ENCODE results near the gene SPP1.

The SPP1 gene

GRCh38 chr4:87974856-87975462 is 555 bp upstream of the SPP1 start:
- no peaks in the 10 kb centered on the region for H3K36me3 ChIP-seq (ENCODE audit: control insufficient read depth in 2 of 2, insufficient read depth in 1 of 2, low read length in 2 of 2)
- no peak overlapping the region for H3K4me3 ChIP-seq (ENCODE audit: low read depth, low read length)
- TF ChIP-seq ZNF664 (tag by site-specific recombination; IDR thresholded peaks at IDR 0.05) (peak; percentile 30; the same call in 1 of the 2 replicates), ZNF221 (tag by site-specific recombination; IDR thresholded peaks at IDR 0.05; ENCODE audit: borderline replicate concordance) (no peak)
- H3K9me3 ChIP-seq (ENCODE audit: control insufficient read depth, insufficient read depth, low read depth, low read length) = no peaks in the 10 kb centered on the region
- CTCF ChIA-PET = interaction anchor here (0.9 to 3.2 kb wide), 8 partner anchors 20 to 431 kb away, joined by 3 to 32 read pairs (median 6); no protein-coding TSS in a partner anchor
- POLR2A ChIA-PET = no interaction called here
- H3K4me1 ChIP-seq (ENCODE audit: control insufficient read depth, insufficient read depth, low read length) = no peaks in the 10 kb centered on the region
- no peak overlapping the region for H3K27ac ChIP-seq (ENCODE audit: extremely low read depth, low read depth, low read length)

- Histone ChIP-seq H3K4me3 (ENCODE audit: low read depth, low read length) (no peak overlapping the region), H3K27ac (ENCODE audit: extremely low read depth, low read depth, low read length) (no peak overlapping the region), H3K36me3 (ENCODE audit: control insufficient read depth in 2 of 2, insufficient read depth in 1 of 2, low read length in 2 of 2) (no peaks in the 10 kb centered on the region), H3K4me1 (ENCODE audit: control insufficient read depth, insufficient read depth, low read length) (no peaks in the 10 kb centered on the region), H3K9me3 (ENCODE audit: control insufficient read depth, insufficient read depth, low read depth, low read length) (no peaks in the 10 kb centered on the region)
- ChIA-PET CTCF (interaction anchor here (0.6 to 3.2 kb wide), 9 partner anchors 8 to 535 kb away, joined by 3 to 18 read pairs (median 3); no protein-coding TSS in a partner anchor), POLR2A (no interaction called here)
- TF ChIP-seq ZNF10 (tag by site-specific recombination; IDR thresholded peaks at IDR 0.05) = no peak
- no peak for TF ChIP-seq ZNF184 (tag by site-specific recombination; IDR thresholded peaks at IDR 0.05)
- TF ChIP-seq ZNF560 (tag by site-specific recombination; IDR thresholded peaks at IDR 0.05; ENCODE audit: borderline replicate concordance) = no peak
- TF ChIP-seq ZFP41 (tag by site-specific recombination; IDR thresholded peaks at IDR 0.05; ENCODE audit: borderline replicate concordance) = no peak
- TF ChIP-seq ZNF558 (tag by site-specific recombination; IDR thresholded peaks at IDR 0.05) = no peak
- no peak for TF ChIP-seq GLI2 (tag by site-specific recombination; IDR thresholded peaks at IDR 0.05; ENCODE audit: borderline replicate concordance, low read depth)
- no peak for TF ChIP-seq ZNF670 (tag by site-specific recombination; IDR thresholded peaks at IDR 0.05; ENCODE audit: low read depth)
- no peak for TF ChIP-seq ZNF658 (tag by site-specific recombination; IDR thresholded peaks at IDR 0.05)
- TF ChIP-seq REPIN1 (tag by site-specific recombination; IDR thresholded peaks at IDR 0.05; ENCODE audit: low read depth) = no peak
- TF ChIP-seq PRDM4 (tag by site-specific recombination; IDR thresholded peaks at IDR 0.05) = no peak
- TF ChIP-seq TRIM28 (IDR thresholded peaks at IDR 0.05; ENCODE audit: borderline replicate concordance, low read length) = no peak
- TF ChIP-seq RBAK (tag by site-specific recombination; IDR thresholded peaks at IDR 0.05) = no peak
These were observed 2.2 kb downstream of the SPP1 start for GRCh38 chr4:87977521-87978278.

- no peak for TF ChIP-seq KLF9 (tag by site-specific recombination; IDR thresholded peaks at IDR 0.05; ENCODE audit: low read depth)
- no peak for TF ChIP-seq PRDM6 (tag by site-specific recombination; IDR thresholded peaks at IDR 0.05)
- no peak for TF ChIP-seq GLI2 (tag by site-specific recombination; IDR thresholded peaks at IDR 0.05; ENCODE audit: borderline replicate concordance, low read depth)
- no peak for TF ChIP-seq ZNF580 (tag by site-specific recombination; IDR thresholded peaks at IDR 0.05)
- TF ChIP-seq KLF1 (tag by site-specific recombination; IDR thresholded peaks at IDR 0.05) = no peak
- TF ChIP-seq ZBTB48 (tag by site-specific recombination; IDR thresholded peaks at IDR 0.05) = no peak
- TF ChIP-seq ZNF157 (tag by site-specific recombination; IDR thresholded peaks at IDR 0.05) = no peak
- no peak for TF ChIP-seq SP7 (tag by site-specific recombination; IDR thresholded peaks at IDR 0.05)
- TF ChIP-seq ZNF654 (tag by site-specific recombination; IDR thresholded peaks at IDR 0.05; ENCODE audit: low read depth) = no peak
- TF ChIP-seq MYNN (tag by site-specific recombination; IDR thresholded peaks at IDR 0.05; ENCODE audit: borderline replicate concordance) = no peak
- no peak for TF ChIP-seq ZNF529 (tag by site-specific recombination; IDR thresholded peaks at IDR 0.05; ENCODE audit: insufficient replicate concordance)
- TF ChIP-seq ZSCAN16 (tag by site-specific recombination; IDR thresholded peaks at IDR 0.05) = no peak
- no peak overlapping the region for H3K4me3 ChIP-seq (ENCODE audit: low read depth, low read length)
- no peaks in the 10 kb centered on the region for H3K36me3 ChIP-seq (ENCODE audit: control insufficient read depth in 2 of 2, insufficient read depth in 1 of 2, low read length in 2 of 2)
- H3K27ac ChIP-seq (ENCODE audit: extremely low read depth, low read depth, low read length) = no peak overlapping the region
- ChIA-PET CTCF (interaction anchor here (0.6 kb wide), 2 partner anchors 17 to 20 kb away, joined by 3 read pairs; no protein-coding TSS in a partner anchor), POLR2A (no interaction called here)
- no peaks in the 10 kb centered on the region for H3K9me3 ChIP-seq (ENCODE audit: control insufficient read depth, insufficient read depth, low read depth, low read length)
- H3K4me1 ChIP-seq (ENCODE audit: control insufficient read depth, insufficient read depth, low read length) = no peaks in the 10 kb centered on the region
These were observed 3.2 kb downstream of the SPP1 start for GRCh38 chr4:87978681-87979080.
